ENCODE results near the gene BEAN1.

BEAN1 gene

GRCh38 chr16:66412182-66412581 lies 14.9 kb upstream of the BEAN1 start:
- H3K4me3 ChIP-seq (ENCODE audit: low read length): no peak overlapping the region
- DNase-seq (ENCODE audit: low read depth): no peak
- no peak for TF ChIP-seq CTCF (conservative IDR thresholded peaks at IDR 0.05; ENCODE audit: low read length)

- DNase-seq (ENCODE audit: low read depth): peak; percentile 34
- TF ChIP-seq CTCF (conservative IDR thresholded peaks at IDR 0.05; ENCODE audit: low read length): no peak
- no peak overlapping the region for H3K4me3 ChIP-seq (ENCODE audit: low read length)
Measured at GRCh38 chr16:66414891-66415290, 12.2 kb upstream of the BEAN1 start.

GRCh38 chr16:66416136-66416535 lies 11.0 kb upstream of the BEAN1 start:
- H3K4me3 ChIP-seq (ENCODE audit: low read length): no peak overlapping the region
- no peak for TF ChIP-seq CTCF (conservative IDR thresholded peaks at IDR 0.05; ENCODE audit: low read length)
- peak; percentile 12 for DNase-seq (ENCODE audit: low read depth)

- H3K4me3 ChIP-seq (ENCODE audit: low read length): no peak overlapping the region
- no peak for TF ChIP-seq CTCF (conservative IDR thresholded peaks at IDR 0.05; ENCODE audit: low read length)
- DNase-seq (ENCODE audit: low read depth): peak; percentile 82
Measured at GRCh38 chr16:66416939-66417700, 10.0 kb upstream of the BEAN1 start.

GRCh38 chr16:66418165-66418962 lies 8.7 kb upstream of the BEAN1 start:
- TF ChIP-seq CTCF (conservative IDR thresholded peaks at IDR 0.05; ENCODE audit: low read length): no peak
- DNase-seq (ENCODE audit: low read depth): no peak
- no peak overlapping the region for H3K4me3 ChIP-seq (ENCODE audit: low read length)

- H3K4me3 ChIP-seq (ENCODE audit: low read length): no peak overlapping the region
- no peak; the same call in 1 of the 2 replicates for TF ChIP-seq CTCF (conservative IDR thresholded peaks at IDR 0.05; ENCODE audit: low read length)
- DNase-seq (ENCODE audit: low read depth): no peak
Measured at GRCh38 chr16:66419527-66419926, 7.6 kb upstream of the BEAN1 start.

- no peak overlapping the region for H3K4me3 ChIP-seq (ENCODE audit: low read length)
- DNase-seq (ENCODE audit: low read depth): no peak
- TF ChIP-seq CTCF (conservative IDR thresholded peaks at IDR 0.05; ENCODE audit: low read length): no peak
Measured at GRCh38 chr16:66420396-66420795, 6.7 kb upstream of the BEAN1 start.
